ENCODE measurements around the gene COA1.

GRCh38 chr7:43686991-43687390 lies 42.3 kb downstream of the COA1 start:
- no peak for TF ChIP-seq EP300 (IDR thresholded peaks at IDR 0.05)
- no peak for TF ChIP-seq CTCF (IDR thresholded peaks at IDR 0.05)
- no peak for TF ChIP-seq POLR2A (IDR thresholded peaks at IDR 0.05)

Data from gastroesophageal sphincter (tissue), 3 donors.